ENCODE data around the gene CTR9.
"Not testable (repeated sequence)": the region's sequence is repeated elsewhere in the genome, so short reads cannot be mapped to it uniquely, and the experiment has no call there.

The CTR9 gene

DNA sequence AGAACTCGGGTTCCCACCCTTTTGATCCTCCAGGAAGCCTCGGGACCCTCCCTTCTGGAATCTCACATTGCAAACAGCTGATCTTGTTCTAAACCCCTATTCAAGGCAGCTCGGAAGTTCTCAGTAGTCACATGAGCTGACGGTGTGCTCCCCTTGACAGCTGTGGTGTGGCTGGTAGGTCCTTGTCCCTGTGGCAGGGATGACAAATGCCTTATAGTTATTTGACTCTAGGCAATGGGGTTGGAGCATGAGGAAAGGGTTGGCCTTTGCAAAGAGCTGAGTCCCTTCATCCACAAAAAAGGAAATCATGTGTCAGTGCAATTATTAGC is 34.1 kb downstream of the CTR9 start:
- DNase-seq, result no peak

DNA sequence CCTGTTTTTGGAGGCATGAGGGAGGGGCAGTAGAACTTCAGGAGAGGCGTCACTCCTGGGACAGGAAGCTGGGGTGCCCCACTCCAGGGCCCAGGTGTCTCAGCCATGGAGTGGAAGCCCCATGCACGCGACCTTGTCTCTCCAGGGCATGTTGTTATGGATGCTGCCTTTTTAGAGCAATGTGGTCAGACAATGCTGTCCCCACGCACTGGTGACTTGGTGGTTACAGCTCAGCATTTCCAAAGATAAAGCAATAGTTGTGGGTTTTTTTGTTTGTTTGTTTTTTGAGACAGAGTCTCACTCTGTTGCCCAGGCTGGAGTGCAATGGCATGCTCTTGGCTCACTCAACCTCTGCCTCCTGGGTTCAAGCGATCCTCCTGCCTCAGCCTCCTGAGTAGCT is 35.4 kb downstream of the CTR9 start:
- DNase-seq, result no peak

DNA sequence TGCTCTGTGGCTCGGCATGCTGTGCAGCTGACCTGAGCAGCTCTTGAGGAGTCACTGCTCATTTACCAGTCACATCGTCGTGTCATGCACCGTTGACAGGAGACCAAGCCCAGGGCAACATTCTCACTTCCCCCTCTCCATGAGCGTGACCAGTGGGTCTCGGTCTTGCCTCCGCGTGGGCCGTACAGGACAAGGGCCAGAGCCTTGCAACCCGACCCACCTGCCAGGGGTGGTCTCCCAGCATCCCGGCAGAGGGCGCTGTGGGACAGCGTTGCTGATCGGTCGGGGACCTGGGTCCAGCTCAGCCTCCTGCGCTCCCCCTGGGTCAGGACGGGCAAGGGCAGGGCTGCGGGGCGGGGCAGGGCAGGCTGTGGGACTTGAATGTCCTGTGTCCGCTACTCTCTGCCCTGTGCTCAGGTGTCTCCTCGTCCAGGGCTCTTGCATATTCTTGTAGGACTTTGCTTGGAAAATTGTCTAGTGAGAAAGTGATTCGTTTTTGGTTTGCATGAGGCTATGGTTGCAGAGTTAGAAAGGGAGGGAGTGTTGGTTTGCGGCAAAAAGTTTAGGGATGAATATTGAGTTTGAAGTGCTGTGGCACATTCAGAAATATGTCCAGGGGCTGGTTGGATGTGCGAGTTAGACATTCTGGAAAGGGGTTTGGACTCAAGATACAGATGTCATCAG is 41.5 kb downstream of the CTR9 start:
- DNase-seq, result peak; percentile 87

DNA sequence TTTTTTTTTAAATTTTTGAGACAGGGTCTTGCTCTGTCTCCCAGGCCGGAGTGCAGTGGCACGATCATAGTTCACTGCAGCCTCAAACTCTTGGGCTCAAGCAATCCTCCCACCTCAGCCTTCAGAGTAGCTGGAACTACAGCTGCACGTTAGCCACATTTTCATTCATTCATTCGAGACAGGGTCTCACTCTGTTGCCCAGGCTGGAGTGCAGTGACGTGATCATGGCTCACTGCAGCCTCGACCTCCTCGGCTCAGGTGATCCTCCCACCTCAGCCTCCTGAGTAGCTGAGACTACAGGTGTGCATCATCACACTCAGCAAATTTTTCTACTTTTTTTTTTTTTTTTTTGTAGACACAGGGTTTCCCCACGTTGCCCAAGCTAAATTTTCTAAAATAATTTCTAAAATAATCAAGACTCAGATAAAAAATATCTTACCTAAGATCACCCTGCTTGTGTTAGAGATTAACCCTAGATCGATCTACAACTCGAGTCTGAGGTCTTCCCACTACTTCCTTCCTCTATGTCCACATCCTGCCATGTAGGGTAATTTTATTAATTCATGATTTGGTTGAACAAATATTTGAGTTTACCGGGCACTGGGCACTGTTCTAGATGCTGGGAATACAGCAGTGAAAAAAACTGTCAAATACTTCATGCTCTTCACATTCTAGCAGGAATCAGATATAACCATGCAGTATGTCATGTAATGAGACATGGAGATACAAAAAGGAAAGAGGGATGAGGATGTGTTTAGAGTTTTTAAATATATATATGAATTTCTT is 42.6 kb downstream of the CTR9 start:
- no peak for DNase-seq

DNA sequence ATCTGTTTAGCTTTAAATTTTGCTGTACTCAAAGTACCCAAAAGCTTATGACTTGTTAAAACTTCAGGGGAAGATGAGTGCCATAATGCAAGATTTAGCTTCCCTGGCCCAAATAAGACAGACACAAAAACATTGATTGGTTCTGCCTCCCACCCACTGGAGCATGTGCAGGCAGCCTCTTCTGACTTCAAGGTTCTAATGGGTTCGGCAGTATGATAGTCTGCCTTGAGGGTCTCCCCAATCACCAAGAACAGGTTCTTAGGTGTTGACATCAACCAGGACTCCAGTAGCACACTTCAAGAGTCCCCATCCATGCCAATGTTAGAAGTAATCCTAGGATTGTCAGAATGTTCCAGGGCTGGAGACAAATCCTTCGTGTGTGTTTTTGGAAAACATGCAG is 45.1 kb downstream of the CTR9 start:
- DNase-seq, result no peak

DNA sequence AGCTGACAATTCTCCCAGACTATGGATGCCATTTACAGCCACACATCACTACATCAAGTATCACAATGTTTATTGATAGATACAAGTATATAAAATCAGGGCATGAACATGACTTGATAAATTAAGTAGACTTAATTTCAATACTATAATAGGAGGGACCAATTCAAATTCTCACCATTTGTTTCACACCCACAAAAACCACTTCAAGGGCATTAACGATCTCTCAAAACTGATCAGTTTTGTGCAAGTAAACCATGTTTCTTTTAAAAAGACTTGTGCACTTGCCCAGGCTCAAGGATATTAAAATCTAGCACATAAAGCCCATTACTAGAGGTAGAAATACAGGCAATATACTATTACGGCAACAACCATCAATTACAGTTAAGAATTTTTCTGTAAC is 46.0 kb downstream of the CTR9 start:
- DNase-seq, result no peak

DNA sequence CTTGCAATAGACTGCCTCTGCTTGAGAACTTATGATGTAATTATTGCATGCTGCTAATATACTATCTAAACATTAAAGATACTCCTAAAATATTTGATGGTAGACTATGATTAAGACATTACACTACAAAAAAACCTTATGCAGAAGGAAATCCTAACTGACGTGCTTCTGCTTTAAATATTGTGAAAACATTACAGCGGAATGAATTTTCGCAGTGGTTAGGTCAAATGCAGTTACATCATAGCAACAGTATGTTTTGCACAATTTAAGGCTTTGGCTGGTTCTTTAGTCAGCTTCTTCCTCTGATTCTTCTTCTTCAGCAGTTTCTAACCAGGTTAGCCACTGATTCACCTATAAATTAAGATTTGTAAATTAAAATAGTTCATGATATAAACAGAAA is 46.5 kb downstream of the CTR9 start:
- no peak for DNase-seq

DNA sequence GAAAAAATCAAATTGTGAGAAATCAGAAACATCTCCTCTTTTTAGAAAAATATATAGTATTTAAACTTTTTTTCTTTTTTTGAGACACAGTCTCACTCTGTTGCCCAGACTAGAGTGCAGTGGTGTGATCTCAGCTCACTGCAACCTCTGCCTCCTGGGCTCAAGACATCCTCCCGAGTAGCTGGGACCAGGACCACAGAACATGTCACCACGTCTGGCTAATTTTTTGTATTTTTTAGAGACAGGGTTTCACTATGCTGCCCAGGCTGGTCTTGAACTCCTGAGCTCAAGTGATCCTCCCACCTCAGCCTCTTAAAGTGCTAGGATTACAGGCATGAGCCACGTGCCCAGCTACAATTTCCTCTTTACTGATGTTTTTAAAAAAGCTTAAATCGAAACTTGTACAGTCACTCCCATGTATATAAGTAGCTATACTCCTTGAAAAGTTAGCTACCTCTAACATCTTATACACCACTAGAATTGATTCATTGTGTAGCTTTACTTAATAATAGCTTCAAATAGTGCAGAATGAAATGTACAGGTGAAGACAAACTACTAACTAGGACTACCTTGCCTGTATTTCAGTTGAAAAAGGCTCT is 47.4 kb downstream of the CTR9 start:
- DNase-seq, result no peak

DNA sequence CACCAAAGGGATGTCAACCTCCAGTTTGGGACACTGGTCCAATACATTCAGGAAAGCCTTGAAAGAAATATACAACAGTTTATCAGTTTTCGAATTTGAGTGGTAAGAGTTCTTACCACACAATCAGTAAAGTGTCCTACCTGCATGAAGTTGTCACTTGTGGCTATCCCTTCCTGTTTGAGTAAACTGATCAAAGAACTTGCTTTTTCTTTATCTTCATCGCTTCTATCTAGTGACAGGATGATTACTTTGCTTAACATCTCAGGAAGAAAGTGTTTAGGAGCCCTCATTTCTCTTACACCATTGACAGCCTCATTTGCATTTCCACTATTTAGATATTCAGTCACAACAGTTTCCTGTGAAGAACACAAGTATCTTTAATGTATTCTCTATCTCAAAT is 49.2 kb downstream of the CTR9 start:
- DNase-seq, result no peak

DNA sequence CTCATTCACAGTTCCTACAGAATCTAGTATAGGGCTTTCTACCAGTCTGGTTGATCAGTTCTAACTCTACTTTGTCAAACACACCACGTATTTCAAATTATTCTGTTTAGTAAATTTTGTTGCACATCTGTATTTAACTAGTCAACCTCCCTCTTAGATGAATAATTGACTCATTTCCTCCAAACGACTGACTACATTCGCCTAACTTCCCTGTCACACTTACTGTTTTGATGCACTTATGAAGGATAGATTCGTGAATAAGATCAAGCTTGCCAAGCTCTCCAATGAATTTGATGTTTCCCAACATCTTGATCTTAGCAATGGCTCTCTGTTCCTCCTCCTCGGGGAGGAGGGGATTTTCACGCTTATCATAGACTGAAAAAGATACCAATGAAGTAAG is 52.6 kb downstream of the CTR9 start:
- DNase-seq, result no peak

DNA sequence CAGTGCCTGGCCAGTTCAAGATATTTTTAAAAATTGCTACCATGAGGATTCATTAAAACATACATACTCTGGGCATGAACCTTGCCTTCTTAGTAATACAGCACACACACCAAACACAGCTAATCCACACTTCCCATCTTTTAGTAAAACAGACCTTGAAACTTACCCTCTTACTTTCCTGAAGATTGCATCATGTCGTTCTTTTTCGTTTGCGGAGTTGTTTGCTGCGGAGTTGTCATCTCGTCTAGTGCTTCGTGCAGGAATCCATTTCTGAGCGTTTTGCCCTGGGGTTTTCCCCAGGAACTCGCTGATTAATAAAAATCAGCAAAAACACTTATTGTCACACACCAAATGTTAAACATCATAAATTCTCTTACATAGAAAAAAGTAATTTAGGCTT is 54.7 kb downstream of the CTR9 start:
- DNase-seq, result no peak

DNA sequence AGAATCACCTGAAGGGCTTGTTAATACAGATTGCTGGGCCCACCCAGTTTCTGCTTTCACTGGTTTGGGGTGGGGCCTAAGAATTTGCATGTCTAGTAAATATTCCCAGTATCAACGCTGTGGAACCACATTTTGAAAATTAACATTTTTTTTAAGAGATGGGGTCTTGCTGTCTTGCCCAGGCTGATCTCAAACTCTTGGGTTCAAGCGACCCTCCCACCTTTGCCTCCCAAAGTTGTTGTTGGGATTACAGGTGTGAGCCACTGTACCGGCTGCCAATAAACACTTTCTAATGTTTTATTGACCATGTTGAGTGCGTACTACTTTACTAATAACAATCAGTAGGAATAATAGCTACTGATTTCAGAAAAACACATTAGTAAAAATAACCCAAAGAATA is 55.2 kb downstream of the CTR9 start:
- DNase-seq, result no peak

DNA sequence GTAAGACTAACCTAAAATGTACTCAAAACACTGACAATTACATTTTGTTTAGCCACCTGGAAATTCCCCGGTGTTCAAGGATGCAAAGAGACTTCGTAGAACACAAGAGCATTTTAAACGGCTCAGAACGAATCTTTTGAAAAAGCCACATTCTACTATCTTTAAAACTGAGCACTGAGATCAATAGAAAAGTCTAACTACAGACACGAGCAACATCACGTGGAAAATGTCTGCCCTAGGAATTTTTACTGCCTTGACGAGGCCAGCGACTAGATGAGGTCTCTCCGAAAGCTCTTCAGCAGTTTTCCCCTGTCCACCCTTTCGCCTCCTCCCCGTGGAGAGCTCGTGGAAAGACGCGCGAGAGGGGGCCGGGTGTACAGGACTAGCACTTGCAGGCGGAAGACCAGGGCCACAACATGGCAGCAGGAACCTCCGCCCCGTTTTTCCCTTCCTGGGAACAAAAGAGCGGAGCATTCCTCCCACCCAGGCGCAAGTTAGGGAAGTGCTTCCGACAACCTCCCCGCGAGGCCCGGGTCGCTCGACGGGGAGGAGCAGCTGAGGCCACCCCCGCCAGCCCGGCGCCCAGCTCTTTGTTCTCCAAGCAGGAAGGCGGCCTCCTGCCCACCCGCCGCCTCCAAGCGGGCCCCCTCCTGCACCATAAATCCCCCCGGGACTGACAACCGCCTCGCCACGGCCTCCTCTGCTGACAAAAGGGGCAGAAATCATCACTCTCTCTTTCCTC is 56.6 kb downstream of the CTR9 start:
- peak; percentile 84 for DNase-seq

DNA sequence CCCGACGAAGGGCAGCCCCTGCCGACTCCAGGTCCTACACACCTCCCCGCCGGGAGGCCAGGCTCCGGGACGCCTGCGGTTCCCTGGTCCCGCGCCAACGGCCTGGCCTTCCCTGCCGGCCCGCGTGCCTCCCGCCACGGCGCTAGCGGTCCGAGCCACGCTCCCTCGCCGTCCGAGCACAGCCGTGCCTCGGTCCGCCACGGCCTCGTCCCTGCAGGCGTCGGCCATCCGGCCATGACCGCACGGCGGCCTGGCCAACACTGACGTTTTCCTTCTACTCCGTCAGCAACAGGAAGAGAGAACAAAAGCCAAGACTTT is 57.1 kb downstream of the CTR9 start:
- no peak for DNase-seq

DNA sequence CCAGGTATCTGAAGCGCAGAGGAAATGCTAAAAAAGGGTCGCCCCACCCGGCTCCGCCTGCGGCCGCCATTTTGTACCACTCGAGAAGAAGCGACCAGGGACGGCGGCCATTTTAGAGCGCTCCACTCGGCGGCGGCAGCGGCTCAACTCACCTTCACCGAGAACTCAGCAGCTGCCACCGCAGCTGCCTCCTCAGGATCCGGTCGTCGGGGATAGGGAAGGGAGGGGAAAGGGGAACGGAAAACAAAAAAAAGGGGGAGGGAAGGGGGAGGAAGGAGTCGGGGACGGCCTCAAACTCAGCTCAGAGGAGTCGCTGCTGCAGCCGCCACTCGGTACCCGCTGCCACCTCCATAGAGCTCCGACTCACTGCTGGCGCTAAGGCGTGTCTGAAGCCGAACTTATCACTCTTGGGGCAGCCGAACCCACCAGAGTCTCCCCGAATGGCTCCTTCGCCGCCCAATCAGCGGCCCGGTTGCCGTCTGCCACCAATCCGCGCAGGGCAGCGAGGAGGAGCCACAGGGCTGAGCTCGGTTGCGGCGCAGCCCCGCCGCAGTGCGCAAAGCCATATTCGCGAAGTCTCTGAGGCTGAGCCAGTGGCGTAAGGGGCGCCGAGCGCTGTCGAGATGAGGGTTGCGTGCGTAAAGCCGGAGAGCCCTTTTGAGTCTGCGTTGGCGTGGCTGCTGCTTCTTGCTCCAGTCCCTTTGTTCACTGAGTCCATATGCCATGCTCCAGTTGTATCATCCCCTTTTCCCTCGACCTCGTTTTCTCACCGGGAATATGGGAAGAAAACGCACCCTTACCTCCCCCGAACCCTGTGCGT is 57.7 kb downstream of the CTR9 start, which contains the start of gene EIF4G2:
TSS of gene EIF4G2 (minus strand) at position 374 of the 820 bp plus-strand sequence.
- peak; percentile 99 for DNase-seq

DNA sequence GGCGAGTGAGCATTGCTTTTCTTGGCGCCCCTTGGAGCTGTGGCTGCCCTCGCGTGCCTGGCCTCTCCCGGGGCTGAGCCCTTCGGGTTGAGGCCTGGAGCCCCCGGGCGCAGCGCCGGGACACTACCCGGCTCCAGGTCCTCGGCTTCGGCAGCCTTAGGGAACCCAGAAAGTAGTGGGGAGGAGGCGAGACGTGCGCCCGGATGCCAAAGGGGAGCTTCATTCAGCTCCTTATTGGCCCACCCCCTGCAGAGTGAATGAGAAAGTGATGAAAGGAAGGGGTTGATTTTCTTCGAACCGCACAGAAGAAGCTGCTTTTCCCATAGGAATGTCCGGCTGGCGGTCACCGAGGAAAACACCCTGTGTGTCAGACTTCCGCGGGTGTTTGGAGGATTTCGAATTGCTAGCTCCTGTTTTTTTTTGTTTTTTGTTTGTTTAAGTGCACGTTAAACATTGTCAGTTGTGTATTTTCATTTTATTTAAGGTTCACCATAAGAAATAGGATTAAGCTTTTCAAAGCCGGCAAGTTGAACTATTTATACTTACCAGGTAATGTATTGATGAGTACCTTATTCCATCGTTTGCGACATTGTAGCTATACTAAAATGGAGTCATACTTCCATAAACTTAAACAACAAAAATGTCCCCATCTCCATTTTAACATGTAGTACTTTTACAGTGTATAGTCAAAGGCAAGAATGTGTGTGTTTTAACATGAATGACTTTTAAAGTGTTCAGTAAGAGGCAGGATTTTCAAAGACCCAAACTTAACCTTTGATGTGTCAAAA is 58.5 kb downstream of the CTR9 start:
- DNase-seq, result no peak

DNA sequence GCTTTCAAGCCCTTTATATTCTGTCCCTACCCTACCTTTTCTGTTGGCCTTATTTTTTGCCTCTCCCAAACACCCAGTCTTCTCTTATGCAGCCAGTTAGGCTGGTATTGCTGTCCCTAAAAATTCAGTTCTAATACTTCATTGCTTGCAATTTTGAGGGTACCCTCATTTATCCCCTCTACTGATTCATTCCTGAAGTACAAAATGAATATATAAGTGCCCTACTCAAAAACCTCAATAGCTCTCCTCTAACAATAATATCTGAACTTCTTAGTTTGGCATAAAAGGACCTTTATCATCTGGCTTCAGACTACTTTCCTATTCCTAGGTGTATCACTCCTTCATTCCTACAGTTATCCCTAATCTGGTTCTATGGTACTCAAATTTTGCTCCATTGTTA is 62.9 kb downstream of the CTR9 start:
- no peak for DNase-seq

DNA sequence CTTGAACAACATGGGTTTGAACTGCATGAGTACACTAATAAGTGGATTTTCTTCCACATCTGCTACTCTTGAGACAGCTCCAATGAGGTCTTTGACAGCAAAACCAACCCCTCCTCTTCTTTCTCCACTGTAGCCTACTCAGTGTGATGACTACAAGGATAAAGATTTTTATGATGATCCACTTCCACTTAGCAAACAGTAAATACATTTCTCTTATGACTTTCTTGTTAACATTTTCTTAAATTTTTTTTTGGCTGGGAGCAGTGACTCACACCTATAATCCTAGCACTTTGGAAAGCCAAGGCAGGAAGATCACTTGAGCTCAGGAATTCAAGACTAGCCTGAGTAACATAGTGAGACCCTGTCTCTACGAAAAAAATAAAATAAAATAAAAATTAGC is 67.5 kb downstream of the CTR9 start:
- no peak for DNase-seq

DNA sequence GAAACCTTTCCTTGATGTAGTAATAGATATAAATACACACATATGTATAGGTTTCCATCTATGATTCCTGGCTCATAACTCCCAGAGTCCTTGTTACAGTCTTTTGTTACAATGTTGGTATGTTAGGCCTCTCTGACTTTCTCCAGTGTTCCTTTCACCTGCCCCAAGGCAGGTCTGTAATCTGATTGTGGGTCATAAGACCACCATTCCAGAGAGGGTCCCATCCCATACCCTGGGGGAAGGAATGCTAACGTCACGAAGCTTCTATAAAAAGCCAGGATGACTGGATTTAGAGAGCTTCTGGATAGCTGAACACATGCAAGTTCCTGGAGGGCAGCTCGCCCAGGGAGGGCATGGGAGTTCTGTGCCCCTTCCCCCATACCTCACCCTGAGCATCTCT is 71.4 kb downstream of the CTR9 start:
- DNase-seq, result not testable (repeated sequence)

DNA sequence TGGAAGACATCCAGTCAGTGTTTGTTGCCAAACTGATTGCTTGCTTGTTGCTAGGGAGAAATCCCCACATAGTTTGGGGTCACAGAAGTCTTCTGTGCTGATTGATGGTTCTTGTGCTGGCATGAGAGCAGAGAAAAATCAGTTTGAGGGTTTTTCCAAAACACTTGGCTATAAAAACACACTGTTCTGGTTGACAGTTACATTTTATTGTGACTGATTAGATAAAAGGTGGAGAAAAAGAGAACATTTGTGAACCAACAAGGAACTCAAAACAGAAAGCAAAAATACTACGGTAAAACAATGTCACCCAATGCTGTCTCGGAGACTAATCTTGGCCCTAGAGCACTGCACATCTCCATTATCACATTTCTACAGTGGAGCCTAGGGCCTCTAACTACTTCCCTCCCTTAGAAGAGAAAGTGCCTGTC is 72.1 kb downstream of the CTR9 start:
- DNase-seq, result no peak

DNA sequence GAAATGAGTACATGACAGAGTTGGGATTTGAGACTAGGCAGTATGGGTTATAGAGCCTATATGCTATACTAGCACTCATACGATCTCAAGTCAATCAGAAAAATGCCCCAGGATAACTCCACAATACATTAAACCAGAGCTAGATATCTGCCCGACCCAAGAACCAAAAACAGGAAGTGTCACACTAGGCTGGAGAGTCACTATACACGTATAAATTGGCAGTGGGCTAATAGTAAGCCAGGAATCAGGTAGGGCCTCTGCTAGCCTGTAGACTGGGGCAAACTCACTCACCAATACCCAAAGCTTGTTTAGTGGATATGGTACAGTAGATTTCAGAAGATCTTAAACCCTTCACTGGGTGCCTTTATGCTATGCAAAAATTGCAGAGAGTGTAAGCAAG is 73.8 kb downstream of the CTR9 start:
- no peak for DNase-seq

DNA sequence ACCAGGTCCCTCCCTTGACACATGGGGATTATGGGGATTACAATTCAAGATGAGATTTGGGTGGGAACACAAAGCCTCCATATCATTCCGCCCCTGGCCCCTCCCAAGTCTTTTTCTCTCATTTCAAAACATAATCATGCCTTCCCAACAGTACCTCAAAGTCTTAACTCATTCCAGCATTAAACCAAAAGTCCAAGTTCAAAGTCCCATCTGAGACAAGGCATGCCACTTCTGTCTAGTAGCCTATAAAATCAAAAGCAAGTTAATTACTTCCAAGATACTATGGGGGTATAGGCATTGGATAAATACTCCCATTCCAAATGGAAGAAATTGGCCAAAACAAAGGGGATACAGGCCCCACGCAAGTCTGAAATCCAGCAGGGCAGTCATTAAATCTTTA is 77.4 kb downstream of the CTR9 start:
- DNase-seq, result no peak
